Measurements from ENCODE around the gene XPR1.

DNA sequence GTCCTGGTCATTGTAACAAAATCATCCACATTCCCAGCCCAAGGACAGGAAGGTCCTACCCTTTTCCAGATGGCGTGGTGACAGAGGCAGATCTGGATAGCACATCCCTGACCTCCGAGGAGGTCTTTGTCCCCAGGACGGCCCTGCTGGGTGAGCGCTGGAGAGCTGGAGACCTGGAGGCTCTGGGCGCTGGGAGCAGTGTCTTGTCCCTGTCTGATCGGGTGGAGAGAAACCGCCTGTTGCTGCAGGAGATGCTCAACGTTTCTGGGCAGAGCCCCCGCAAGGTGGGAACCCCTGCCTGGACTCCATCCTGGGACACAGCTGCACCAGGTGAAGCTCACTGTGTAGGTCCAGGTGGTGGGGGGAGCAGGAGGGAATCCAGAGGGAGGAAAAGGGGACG lies 284.9 kb downstream of the XPR1 start:
- TF ChIP-seq POLR2A (IDR thresholded peaks at IDR 0.05) (no peak), EP300 (IDR thresholded peaks at IDR 0.05) (no peak)
- TF ChIP-seq, protein P1, sequence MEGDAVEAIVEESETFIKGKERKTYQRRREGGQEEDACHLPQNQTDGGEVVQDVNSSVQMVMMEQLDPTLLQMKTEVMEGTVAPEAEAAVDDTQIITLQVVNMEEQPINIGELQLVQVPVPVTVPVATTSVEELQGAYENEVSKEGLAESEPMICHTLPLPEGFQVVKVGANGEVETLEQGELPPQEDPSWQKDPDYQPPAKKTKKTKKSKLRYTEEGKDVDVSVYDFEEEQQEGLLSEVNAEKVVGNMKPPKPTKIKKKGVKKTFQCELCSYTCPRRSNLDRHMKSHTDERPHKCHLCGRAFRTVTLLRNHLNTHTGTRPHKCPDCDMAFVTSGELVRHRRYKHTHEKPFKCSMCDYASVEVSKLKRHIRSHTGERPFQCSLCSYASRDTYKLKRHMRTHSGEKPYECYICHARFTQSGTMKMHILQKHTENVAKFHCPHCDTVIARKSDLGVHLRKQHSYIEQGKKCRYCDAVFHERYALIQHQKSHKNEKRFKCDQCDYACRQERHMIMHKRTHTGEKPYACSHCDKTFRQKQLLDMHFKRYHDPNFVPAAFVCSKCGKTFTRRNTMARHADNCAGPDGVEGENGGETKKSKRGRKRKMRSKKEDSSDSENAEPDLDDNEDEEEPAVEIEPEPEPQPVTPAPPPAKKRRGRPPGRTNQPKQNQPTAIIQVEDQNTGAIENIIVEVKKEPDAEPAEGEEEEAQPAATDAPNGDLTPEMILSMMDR (IDR thresholded peaks at IDR 0.05): no peak

Data from gastroesophageal sphincter (tissue), 3 donors.